Natural killer cell (primary cell): ENCODE data around the gene PTPRN. TPM values are rescaled to one million over a fixed set of nuclear protein-coding genes. Genes with fewer than 3 reads are reported as not detected.
A peak's percentile ranks its signal among the peaks of the same experiment; 100 is the strongest.

Experiments used
- ATAC-seq, 3 donors: fragments of 150-1000 bp in 2 of 3; fragments of 200-7000 bp in 1 of 3; cut with Tn5 transposase; 1 replicate in 1 of 3; 2 replicates in 2 of 3; pipeline ENCODE4 v1.10.0; 2021; ENCODE audit warnings: mild to moderate bottlenecking in 2 of 3, moderate library complexity in 2 of 3
- DNase-seq, 2 donors: peaks; one replicate each; pipeline versions ENCODE4 v3.0.0 to v3.0.0-alpha.2; 2013 to 2021; ENCODE audit warnings: mixed read lengths in 1 of 2
- H3K27ac ChIP-seq: one replicate; pipeline ENCODE4 v1.5.1; 2013; ENCODE audit warnings: mild to moderate bottlenecking, low read length
- H3K27me3 ChIP-seq: one replicate; pipeline ENCODE4 v1.6.1; 2013; ENCODE audit warnings: low read length; ENCODE audit not compliant: control insufficient read depth, insufficient read depth
- H3K36me3 ChIP-seq: one replicate; pipeline ENCODE4 v1.6.1; 2013; ENCODE audit warnings: low read length; ENCODE audit not compliant: control insufficient read depth, insufficient read depth
- H3K4me1 ChIP-seq: one replicate; pipeline ENCODE4 v1.6.1; 2013; ENCODE audit warnings: low read length; ENCODE audit not compliant: control insufficient read depth, insufficient read depth
- H3K4me3 ChIP-seq: one replicate; pipeline ENCODE4 v1.5.1; 2013; ENCODE audit warnings: low read length
- H3K9me3 ChIP-seq: one replicate; pipeline ENCODE4 v1.6.1; 2013; ENCODE audit warnings: low read length; ENCODE audit not compliant: control insufficient read depth, insufficient read depth
- H3K27ac Mint-ChIP-seq, 2 donors: one replicate each; pipeline ENCODE4 v1.8.0; 2022; ENCODE audit warnings: mild to moderate bottlenecking in 2 of 2, mixed read lengths in 2 of 2, moderate library complexity in 1 of 2
- H3K27me3 Mint-ChIP-seq, 2 donors: one replicate each; pipeline ENCODE4 v1.8.0; 2022; ENCODE audit warnings: low read depth in 2 of 2, mixed read lengths in 2 of 2
- H3K36me3 Mint-ChIP-seq: one replicate; pipeline ENCODE4 v1.8.0; 2022; ENCODE audit warnings: mixed read lengths
- H3K4me1 Mint-ChIP-seq, 2 donors: one replicate each; pipeline ENCODE4 v1.8.0; 2022; ENCODE audit warnings: mixed read lengths in 2 of 2
- H3K4me3 Mint-ChIP-seq: one replicate; pipeline ENCODE4 v1.8.0; 2022; ENCODE audit warnings: mild to moderate bottlenecking, moderate library complexity, mixed read lengths
- H3K9me3 Mint-ChIP-seq, 2 donors: one replicate each; pipeline ENCODE4 v1.8.0; 2022; ENCODE audit warnings: mixed read lengths in 2 of 2
- WGBS: methylation state at CpG from one replicate; pipeline ENCODE4 v1.1.7; 2013; ENCODE audit warnings: missing lambda C conversion rate; ENCODE audit not compliant: insufficient coverage; 5-methylcytosine and 5-hydroxymethylcytosine counted together
- intact Hi-C: fragments of 100-400 bp; cut with micrococcal nuclease; formaldehyde crosslinking; loops from one replicate; pipeline ENCODE4 v1.14.2; 2022
- total RNA-seq, 4 donors: library from RNA; stranded (reverse); fragments of 120-200 nt in 1 of 4; gene quantifications; one replicate each; pipeline versions ENCODE4 v1.2.3 to v1.2.4, GENCODE V29; 2013 to 2022
- TF ChIP-seq, protein P1 (sequence below): fragments of 200-600 bp; IDR thresholded peaks from one replicate; pipeline ENCODE4 v1.8.0; 2022; ENCODE audit warnings: antibody characterized with exemption

Gene PTPRN
- total RNA-seq, 3 donors from 2014 or later (not counting 1 experiment from before 2014, with no cell fraction given): 0.23 to 0.35 TPM; not detected in 1

DNA sequence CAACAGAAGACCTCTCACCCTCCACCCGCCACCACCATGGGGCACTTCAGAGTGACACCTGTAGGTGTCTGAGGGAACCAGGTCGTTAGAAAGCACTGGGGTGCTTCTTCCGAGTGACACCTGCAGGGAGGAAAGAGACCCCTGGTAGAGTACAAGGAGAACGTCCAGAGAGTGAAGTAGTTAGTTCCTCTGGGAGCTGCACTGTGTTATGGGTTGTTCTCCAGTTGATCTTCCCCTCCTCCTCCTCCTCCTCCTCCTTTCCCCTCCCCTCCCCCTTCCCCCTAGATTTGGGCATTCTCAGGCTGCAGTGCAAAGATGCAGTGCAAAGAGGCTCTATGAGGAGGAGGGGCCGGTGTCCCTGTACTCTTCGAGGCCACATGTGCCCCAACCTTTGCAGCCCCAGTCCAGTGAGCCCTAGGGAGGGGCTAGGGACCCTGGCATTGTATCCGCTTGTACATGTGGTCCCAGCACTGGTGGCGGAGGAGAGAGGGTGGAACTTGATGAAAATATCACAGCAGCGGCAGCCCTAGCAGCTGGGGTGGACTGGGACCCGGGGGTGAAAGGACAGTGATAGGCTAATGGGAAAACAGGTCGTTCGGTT, 29.2 kb downstream of the PTPRN start:
- Histone ChIP-seq H3K27me3 (no peaks in the 10 kb centered on the region), H3K36me3 (peaks cover 37% of the 10 kb centered on the region), H3K4me1 (peaks cover 30% of the 10 kb centered on the region), H3K4me3 (peak overlapping the region; percentile 79), H3K27ac (peak overlapping the region; percentile 99), H3K9me3 (no peaks in the 10 kb centered on the region)
- no peaks in the 10 kb centered on the region for H3K36me3 Mint-ChIP-seq
- TF ChIP-seq, protein P1, sequence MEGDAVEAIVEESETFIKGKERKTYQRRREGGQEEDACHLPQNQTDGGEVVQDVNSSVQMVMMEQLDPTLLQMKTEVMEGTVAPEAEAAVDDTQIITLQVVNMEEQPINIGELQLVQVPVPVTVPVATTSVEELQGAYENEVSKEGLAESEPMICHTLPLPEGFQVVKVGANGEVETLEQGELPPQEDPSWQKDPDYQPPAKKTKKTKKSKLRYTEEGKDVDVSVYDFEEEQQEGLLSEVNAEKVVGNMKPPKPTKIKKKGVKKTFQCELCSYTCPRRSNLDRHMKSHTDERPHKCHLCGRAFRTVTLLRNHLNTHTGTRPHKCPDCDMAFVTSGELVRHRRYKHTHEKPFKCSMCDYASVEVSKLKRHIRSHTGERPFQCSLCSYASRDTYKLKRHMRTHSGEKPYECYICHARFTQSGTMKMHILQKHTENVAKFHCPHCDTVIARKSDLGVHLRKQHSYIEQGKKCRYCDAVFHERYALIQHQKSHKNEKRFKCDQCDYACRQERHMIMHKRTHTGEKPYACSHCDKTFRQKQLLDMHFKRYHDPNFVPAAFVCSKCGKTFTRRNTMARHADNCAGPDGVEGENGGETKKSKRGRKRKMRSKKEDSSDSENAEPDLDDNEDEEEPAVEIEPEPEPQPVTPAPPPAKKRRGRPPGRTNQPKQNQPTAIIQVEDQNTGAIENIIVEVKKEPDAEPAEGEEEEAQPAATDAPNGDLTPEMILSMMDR: peak; percentile 40
- peaks cover 35 to 47% of the 10 kb centered on the region in 2 donors for H3K4me1 Mint-ChIP-seq
- intact Hi-C loops: loop anchor here (1.0 kb wide), 7 partner anchors 15 to 120 kb away; partner anchors contain the start of genes ANKZF1, ATG9A, NHEJ1 and ZFAND2B
- ATAC-seq: no peak
- no peak for DNase-seq
- H3K27me3 Mint-ChIP-seq: no peaks in the 10 kb centered on the region
- H3K9me3 Mint-ChIP-seq: no peaks in the 10 kb centered on the region
- H3K27ac Mint-ChIP-seq: peak overlapping the region; percentile 97 to 99
- WGBS: 69% methylated on average over 11 of the region's 12 CpGs
- peak overlapping the region; percentile 94 for H3K4me3 Mint-ChIP-seq

DNA sequence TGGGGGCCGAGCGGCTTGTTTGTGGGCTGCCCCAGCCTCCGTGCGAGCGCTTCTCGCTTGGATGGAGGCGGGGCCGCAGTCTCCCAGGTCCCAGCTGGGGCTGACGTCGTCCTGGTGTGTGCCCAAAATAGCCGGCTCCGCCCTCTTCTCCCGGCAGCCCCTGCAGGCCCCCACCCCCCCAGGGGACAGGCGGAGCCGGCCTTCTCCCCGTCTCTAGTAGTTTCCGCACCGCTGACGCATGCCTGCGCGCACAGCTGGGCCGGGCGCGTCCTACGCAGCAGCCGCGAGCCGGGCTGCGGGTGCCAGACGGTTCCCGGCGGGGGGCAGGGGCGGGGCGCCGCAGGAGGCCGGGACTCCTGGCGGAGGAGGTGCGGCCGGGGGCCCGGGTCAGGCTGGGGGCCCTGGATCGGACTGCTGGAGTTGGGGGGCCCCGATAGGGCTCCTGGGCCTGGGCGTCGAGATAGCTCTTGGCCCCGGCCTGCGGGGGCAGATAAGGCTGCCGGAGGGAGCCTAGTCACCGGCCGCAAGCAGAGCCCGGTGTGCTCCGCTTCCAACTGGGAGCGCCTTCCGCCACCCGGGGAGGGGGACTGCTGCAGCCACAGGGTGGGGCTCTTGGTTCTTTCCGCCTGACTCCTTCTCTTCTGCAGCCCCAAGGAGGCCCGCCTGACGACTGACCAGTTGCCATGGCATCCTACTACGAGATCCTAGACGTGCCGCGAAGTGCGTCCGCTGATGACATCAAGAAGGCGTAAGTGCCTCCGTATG, 29.9 kb downstream of the PTPRN start, which contains the start of gene DNAJB2:
Gene DNAJB2 (plus strand): TSS at position 216 of the 765 bp plus-strand sequence. CDS start 468 bp downstream, at position 684.
- TF ChIP-seq, protein P1: no peak
- peak within 1 kb of the TSS; percentile 97 to 99 for H3K27ac Mint-ChIP-seq
- no peaks in the 10 kb centered on the region for H3K36me3 Mint-ChIP-seq
- peaks cover 30% of the 10 kb centered on the region for H3K4me1 ChIP-seq
- no peaks in the 10 kb centered on the region for H3K27me3 ChIP-seq
- no peaks in the 10 kb centered on the region for H3K9me3 ChIP-seq
- no peaks in the 10 kb centered on the region for H3K9me3 Mint-ChIP-seq
- H3K4me3 ChIP-seq: peak within 1 kb of the TSS; percentile 79
- H3K36me3 ChIP-seq: peaks cover 31% of the 10 kb centered on the region
- peak; percentile 76 to 93 (median 80) for ATAC-seq
- H3K27me3 Mint-ChIP-seq: no peaks in the 10 kb centered on the region
- peaks cover 35 to 47% of the 10 kb centered on the region in 2 donors for H3K4me1 Mint-ChIP-seq
- H3K4me3 Mint-ChIP-seq: peak within 1 kb of the TSS; percentile 94
- intact Hi-C loops: loop anchor here (1.0 kb wide), 7 partner anchors 16 to 119 kb away; partner anchors contain the start of genes ANKZF1, ATG9A, NHEJ1 and ZFAND2B
- 1% methylated on average over 65 of the region's 65 CpGs for WGBS
- DNase-seq: peak; percentile 98 to 99
- peak within 1 kb of the TSS; percentile 99 for H3K27ac ChIP-seq

DNA sequence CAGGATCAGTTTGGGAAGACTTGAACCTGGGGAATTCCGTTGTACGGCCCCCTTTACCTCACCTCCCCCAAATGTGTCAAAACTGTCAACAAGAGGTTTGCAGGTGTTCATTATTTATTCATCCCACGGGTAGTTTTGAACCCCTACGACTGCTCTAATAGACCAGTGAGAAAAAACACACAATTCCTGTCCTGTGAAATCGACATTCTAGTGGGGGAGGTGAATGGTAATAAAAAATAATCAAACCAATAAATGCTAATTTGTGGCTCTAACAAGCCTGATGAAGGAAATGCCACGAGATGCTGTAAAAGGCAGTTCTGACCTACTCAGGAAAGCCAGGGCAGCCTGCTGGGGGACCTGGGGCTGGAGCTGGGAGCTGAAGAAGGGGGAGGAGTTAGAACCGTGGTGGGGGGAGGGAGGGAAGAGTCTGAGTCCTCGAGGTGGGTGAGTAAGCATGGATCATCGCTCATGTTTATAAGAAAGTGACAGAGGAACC, 30.5 kb downstream of the PTPRN start:
- Mint-ChIP-seq H3K4me1 (peaks cover 35 to 47% of the 10 kb centered on the region in 2 donors), H3K4me3 (peak overlapping the region; percentile 94), H3K27ac (peak overlapping the region; percentile 97 to 99), H3K9me3 (no peaks in the 10 kb centered on the region), H3K36me3 (no peaks in the 10 kb centered on the region), H3K27me3 (no peaks in the 10 kb centered on the region)
- intact Hi-C loops: loop anchor here (1.0 kb wide), 7 partner anchors 17 to 118 kb away; partner anchors contain the start of genes ANKZF1, ATG9A, NHEJ1 and ZFAND2B
- Histone ChIP-seq H3K4me1 (peaks cover 30% of the 10 kb centered on the region), H3K36me3 (peaks cover 28% of the 10 kb centered on the region), H3K9me3 (no peaks in the 10 kb centered on the region), H3K27ac (peak overlapping the region; percentile 94), H3K27me3 (no peaks in the 10 kb centered on the region), H3K4me3 (peak overlapping the region; percentile 46)
- TF ChIP-seq, protein P1: no peak
- WGBS: 10% methylated on average over 6 of the region's 9 CpGs
- DNase-seq: no peak
- ATAC-seq: no peak
